CD14-positive monocyte (primary cell): ENCODE measurements around the gene GMDS. TPM values are rescaled to one million over a fixed set of nuclear protein-coding genes. Genes with fewer than 3 reads are reported as not detected.
A peak's percentile ranks its signal among the peaks of the same experiment; 100 is the strongest.

Experiments used
- DNase-seq, 3 donors: peaks; one replicate each; pipeline ENCODE4 v3.0.0-alpha.2; 2011 to 2022
- H2AFZ ChIP-seq: 2 replicates; pipeline ENCODE4 v1.6.0; 2012; ENCODE audit warnings: mild to moderate bottlenecking, low read depth, low read length, inconsistent platforms; ENCODE audit not compliant: insufficient read depth, poor library complexity, severe bottlenecking
- H3K27ac ChIP-seq, 2 donors: 1 replicate in 1 of 2; 2 replicates in 1 of 2; pipeline ENCODE4 v1.5.1; 2012 to 2013; ENCODE audit warnings: low read length in 2 of 2, control low read depth in 1 of 2, inconsistent platforms in 1 of 2, low read depth in 1 of 2, mild to moderate bottlenecking in 1 of 2
- H3K27me3 ChIP-seq, 2 donors: one replicate each; pipeline versions ENCODE4 v1.6.0 to v1.6.1; 2011 to 2013; ENCODE audit warnings: low read length in 2 of 2; ENCODE audit not compliant: control insufficient read depth in 2 of 2, insufficient read depth in 2 of 2
- H3K36me3 ChIP-seq, 2 donors: replicated peaks in 1 of 2; 1 replicate in 1 of 2; 2 replicates in 1 of 2; pipeline versions ENCODE4 v1.5.1 to v1.6.1; 2012 to 2013; ENCODE audit warnings: low read length in 2 of 2, control low read depth in 1 of 2, inconsistent platforms in 1 of 2, mild to moderate bottlenecking in 1 of 2; ENCODE audit not compliant: insufficient read depth in 2 of 2, control insufficient read depth in 1 of 2
- H3K4me1 ChIP-seq, 2 donors: 1 replicate in 1 of 2; 2 replicates in 1 of 2; pipeline versions ENCODE4 v1.5.1 to v1.6.1; 2012 to 2013; ENCODE audit warnings: low read length in 2 of 2, control low read depth in 1 of 2, inconsistent platforms in 1 of 2, mild to moderate bottlenecking in 1 of 2, moderate library complexity in 1 of 2; ENCODE audit not compliant: insufficient read depth in 2 of 2, control insufficient read depth in 1 of 2
- H3K4me2 ChIP-seq: replicated peaks from 2 replicates; pipeline ENCODE3; 2012; ENCODE audit warnings: low read length, moderate library complexity, mild to moderate bottlenecking; ENCODE audit not compliant: poor library complexity, severe bottlenecking; ENCODE audit errors: extremely low read depth
- H3K4me3 ChIP-seq, 3 experiments: fragments of 200-600 bp in 1 of 3; sonication (generic) in 1 of 3; replicated peaks in 1 of 3; 1 replicate in 2 of 3; 2 replicates in 1 of 3; pipeline ENCODE4 v1.5.1; 2011 to 2013; ENCODE audit warnings: low read length in 3 of 3, mild to moderate bottlenecking in 3 of 3, control low read depth in 2 of 3, low read depth in 2 of 3, inconsistent platforms in 1 of 3, moderate library complexity in 1 of 3
- H3K79me2 ChIP-seq: 2 replicates; pipeline ENCODE4 v1.6.0; 2012; ENCODE audit warnings: mild to moderate bottlenecking, control low read depth, inconsistent platforms, low read length, moderate library complexity; ENCODE audit not compliant: insufficient read depth
- H3K9ac ChIP-seq: 2 replicates; pipeline ENCODE4 v1.6.0; 2017; ENCODE audit warnings: low read length, mild to moderate bottlenecking; ENCODE audit not compliant: insufficient read depth, poor library complexity, severe bottlenecking
- H3K9me3 ChIP-seq, 2 donors: replicated peaks in 1 of 2; 1 replicate in 1 of 2; 2 replicates in 1 of 2; pipeline versions ENCODE4 v1.5.1 to v1.6.1; 2012 to 2013; ENCODE audit warnings: low read length in 2 of 2, control low read depth in 1 of 2; ENCODE audit not compliant: control insufficient read depth in 1 of 2, insufficient read depth in 1 of 2
- H4K20me1 ChIP-seq: 2 replicates; pipeline ENCODE4 v1.6.0; 2012; ENCODE audit warnings: mild to moderate bottlenecking, low read length, control low read depth, moderate library complexity; ENCODE audit not compliant: insufficient read depth
- H3K27ac Mint-ChIP-seq, 7 donors: one replicate each; pipeline ENCODE4 v1.8.0; 2020; ENCODE audit warnings: mild to moderate bottlenecking in 7 of 7, mixed read lengths in 7 of 7, moderate library complexity in 6 of 7, inconsistent platforms in 2 of 7
- H3K27me3 Mint-ChIP-seq, 3 donors: one replicate each; pipeline ENCODE4 v1.8.0; 2021 to 2022; ENCODE audit warnings: low read depth in 3 of 3, mild to moderate bottlenecking in 3 of 3, mixed read lengths in 3 of 3, moderate library complexity in 3 of 3, inconsistent platforms in 1 of 3
- H3K36me3 Mint-ChIP-seq, 2 donors: one replicate each; pipeline ENCODE4 v1.8.0; 2020; ENCODE audit warnings: mixed read lengths in 2 of 2, inconsistent platforms in 1 of 2, mild to moderate bottlenecking in 1 of 2
- H3K4me1 Mint-ChIP-seq: one replicate; pipeline ENCODE4 v1.8.0; 2020; ENCODE audit warnings: mild to moderate bottlenecking, mixed read lengths
- H3K4me3 Mint-ChIP-seq, 2 donors: one replicate each; pipeline ENCODE4 v1.8.0; 2020; ENCODE audit warnings: mild to moderate bottlenecking in 2 of 2, mixed read lengths in 2 of 2, moderate library complexity in 1 of 2
- H3K9me3 Mint-ChIP-seq, 7 donors: one replicate each; pipeline ENCODE4 v1.8.0; 2020 to 2022; ENCODE audit warnings: mixed read lengths in 7 of 7, mild to moderate bottlenecking in 6 of 7, moderate library complexity in 6 of 7, inconsistent platforms in 2 of 7
- CTCF ChIP-seq: fragments of 200-600 bp; IDR thresholded peaks from one replicate; pipeline ENCODE4 v1.8.0; 2022; ENCODE audit warnings: antibody characterized with exemption, mild to moderate bottlenecking
- WGBS: methylation state at CpG from one replicate; pipeline ENCODE4 v1.1.5; 2013; ENCODE audit warnings: missing lambda C conversion rate; ENCODE audit not compliant: insufficient coverage; 5-methylcytosine and 5-hydroxymethylcytosine counted together
- intact Hi-C, 2 donors: fragments of 100-400 bp; cut with micrococcal nuclease; formaldehyde crosslinking; loops; one replicate each; pipeline versions ENCODE4 v1.15.0 to v1.15.1; 2023
- polyA plus RNA-seq, 3 donors: library from polyadenylated mRNA; depleted of rRNA in 1 of 3; unstranded in 2 of 3; stranded (reverse) in 1 of 3; fragments of 300-500 nt in 2 of 3; fragments of >200 nt in 1 of 3; fragmentation: Illumina TruSeq in 2 of 3; gene quantifications; 1 replicate in 2 of 3; 2 replicates in 1 of 3; pipeline ENCODE4 v1.2.3, GENCODE V29; 2012 to 2021

Gene GMDS
- polyA plus RNA-seq, 3 donors: 10.5 to 19.9 (median 17.6) TPM

DNA sequence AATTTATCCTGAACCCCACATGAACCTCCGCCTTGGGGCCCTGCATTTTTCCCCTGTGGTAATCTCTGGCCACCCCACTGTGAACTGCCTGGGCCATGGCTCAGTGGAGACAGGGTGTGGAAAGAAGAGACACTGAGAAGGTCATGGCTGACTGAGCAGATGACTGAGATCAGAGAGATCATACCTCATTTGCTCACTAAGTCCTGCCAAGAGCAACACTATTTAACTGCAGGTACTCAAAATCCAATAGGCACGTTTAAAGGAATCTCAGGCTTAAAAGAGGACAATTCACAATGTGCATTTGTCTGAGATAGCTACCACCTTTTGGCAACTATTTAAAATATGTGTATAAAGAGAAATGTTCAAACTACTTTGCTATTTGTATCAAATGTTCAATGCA lies 305.0 kb downstream of the GMDS start:
- no peak overlapping the region for H3K4me3 Mint-ChIP-seq
- peak overlapping the region in 1 of 7 donors; percentile 8 for H3K27ac Mint-ChIP-seq
- Histone ChIP-seq H2AFZ (no peak overlapping the region), H3K4me2 (no peak overlapping the region), H4K20me1 (no peaks in the 10 kb centered on the region), H3K4me1 (no peaks in the 10 kb centered on the region), H3K27me3 (no peaks in the 10 kb centered on the region), H3K9ac (no peak overlapping the region), H3K27ac (no peak overlapping the region), H3K9me3 (peaks cover 0 to 5% of the 10 kb centered on the region in 2 donors), H3K79me2 (no peaks in the 10 kb centered on the region), H3K4me3 (no peak overlapping the region), H3K36me3 (no peaks in the 10 kb centered on the region)
- no peaks in the 10 kb centered on the region for H3K27me3 Mint-ChIP-seq
- intact Hi-C loops: no loop called here
- peaks cover 0 to 12% (median 4%) of the 10 kb centered on the region in 7 donors for H3K9me3 Mint-ChIP-seq
- no peak for TF ChIP-seq CTCF
- WGBS: 100% methylated on average over 2 of the region's 2 CpGs
- H3K36me3 Mint-ChIP-seq: peaks cover 3 to 9% of the 10 kb centered on the region in 2 donors
- DNase-seq: no peak
- no peaks in the 10 kb centered on the region for H3K4me1 Mint-ChIP-seq

- DNase-seq: no peak
- no peaks in the 10 kb centered on the region for H4K20me1 ChIP-seq
- H3K9me3 ChIP-seq: peaks cover 6 to 9% of the 10 kb centered on the region in 2 donors
- no peak overlapping the region for H3K27ac Mint-ChIP-seq
- no peak overlapping the region for H3K4me3 Mint-ChIP-seq
- H3K9me3 Mint-ChIP-seq: peaks cover 0 to 27% (median 13%) of the 10 kb centered on the region in 7 donors
- no peak for TF ChIP-seq CTCF
- intact Hi-C loops: no loop called here
- WGBS: no CpG with 5 or more reads among the region's 4 CpGs
- no peak overlapping the region for H3K4me2 ChIP-seq
- no peaks in the 10 kb centered on the region for H3K27me3 ChIP-seq
- H3K4me1 ChIP-seq: no peaks in the 10 kb centered on the region
- peaks cover 0 to 9% of the 10 kb centered on the region in 2 donors for H3K36me3 ChIP-seq
- H3K79me2 ChIP-seq: no peaks in the 10 kb centered on the region
- H3K27me3 Mint-ChIP-seq: peaks cover 0 to 2% (median 2%) of the 10 kb centered on the region in 3 donors
- H3K9ac ChIP-seq: no peak overlapping the region
- H3K27ac ChIP-seq: no peak overlapping the region
- H3K36me3 Mint-ChIP-seq: peaks cover 9 to 16% of the 10 kb centered on the region in 2 donors
- H3K4me3 ChIP-seq: no peak overlapping the region
- no peaks in the 10 kb centered on the region for H3K4me1 Mint-ChIP-seq
- H2AFZ ChIP-seq: no peak overlapping the region
Measured at GRCh38 chr6:1933292-1933691, 312.1 kb downstream of the GMDS start.
